Transverse colon (tissue), 4 donors: ENCODE measurements around the gene PLTP. TPM values are rescaled to one million over a fixed set of nuclear protein-coding genes. Genes with fewer than 3 reads are reported as not detected.
A peak's percentile ranks its signal among the peaks of the same experiment; 100 is the strongest.

ENCODE experiments used
- DNase-seq: peaks from one replicate; pipeline ENCODE4 v3.0.0-alpha.2; 2019
- H3K27ac ChIP-seq, 4 donors: fragments of 200-600 bp; sonication (generic); 2 replicates each; pipeline ENCODE4 v1.5.1; 2016 to 2018; ENCODE audit warnings: inconsistent platforms in 4 of 4
- H3K27me3 ChIP-seq: fragments of 200-600 bp; sonication (generic); 2 replicates; pipeline ENCODE4 v1.5.1; 2017; ENCODE audit warnings: inconsistent platforms
- H3K36me3 ChIP-seq, 4 donors: fragments of 200-600 bp; sonication (generic); 2 replicates each; pipeline ENCODE4 v1.5.1; 2017 to 2019; ENCODE audit warnings: inconsistent platforms in 4 of 4
- H3K4me1 ChIP-seq, 4 donors: fragments of 200-600 bp; sonication (generic); 2 replicates each; pipeline ENCODE4 v1.5.1; 2017 to 2020; ENCODE audit warnings: inconsistent platforms in 4 of 4
- H3K4me3 ChIP-seq, 4 donors: fragments of 200-600 bp; sonication (generic); 1 replicate in 1 of 4; 2 replicates in 3 of 4; pipeline versions ENCODE4 v1.5.1 to v1.6.1; 2017 to 2019; ENCODE audit warnings: inconsistent platforms in 4 of 4
- H3K9me3 ChIP-seq, 2 donors: fragments of 200-600 bp; sonication (generic); 2 replicates each; pipeline ENCODE4 v1.5.1; 2017 to 2019; ENCODE audit warnings: inconsistent platforms in 2 of 2
- EP300 ChIP-seq: sonication (generic); formaldehyde crosslinking; IDR thresholded peaks from one replicate; pipeline ENCODE4 v1.6.1; 2017; ENCODE audit warnings: antibody characterized with exemption, low read depth
- POLR2A ChIP-seq: fragments of 450-650 bp; IDR thresholded peaks from one replicate; pipeline ENCODE4 v1.6.1; 2016; ENCODE audit warnings: antibody characterized with exemption, mild to moderate bottlenecking, moderate library complexity
- POLR2AphosphoS5 ChIP-seq, 3 donors: sonication (generic); formaldehyde crosslinking; IDR thresholded peaks; one replicate each; pipeline ENCODE4 v1.6.1; 2016; ENCODE audit warnings: antibody characterized with exemption in 3 of 3
- WGBS, 2 donors: methylation state at CpG; one replicate each; pipeline ENCODE4 v1.1.5; 2018; ENCODE audit warnings: low coverage in 1 of 2; 5-methylcytosine and 5-hydroxymethylcytosine counted together
- in situ Hi-C, 4 donors: fragments of 200-750 bp; cut with MboI; loops; one replicate each; pipeline versions ENCODE4 v1.15.0 to v1.15.1; 2017; ENCODE audit warnings: low sequenced_read_pairs in 3 of 4, low pct_ligation_motif_present in 1 of 4, low pct_unique_long_range_greater_than_20kb in 1 of 4
- intact Hi-C: fragments of 100-400 bp; cut with DNase I; formaldehyde crosslinking; loops from one replicate; pipeline ENCODE4 v1.15.1; 2023; ENCODE audit warnings: low total_unique reads
- total RNA-seq, 4 donors: library from RNA; depleted of rRNA; stranded (reverse); fragments of >200 nt; gene quantifications; one replicate each; pipeline ENCODE4 v1.1.0, GENCODE V29; 2016
- TF ChIP-seq, protein P1 (sequence below), 5 experiments: fragments of 200-600 bp in 3 of 5; fragments of 450-650 bp in 2 of 5; sonication (generic) in 3 of 5; IDR thresholded peaks; 1 replicate in 2 of 5; 2 replicates in 3 of 5; pipeline ENCODE4 v1.5.1; 2016 to 2017; ENCODE audit warnings: antibody characterized with exemption in 5 of 5, inconsistent platforms in 3 of 5, mild to moderate bottlenecking in 2 of 5, moderate library complexity in 1 of 5

Gene PLTP
- total RNA-seq, 4 donors from 2014 or later: 17.7 to 79.9 (median 59.9) TPM

DNA sequence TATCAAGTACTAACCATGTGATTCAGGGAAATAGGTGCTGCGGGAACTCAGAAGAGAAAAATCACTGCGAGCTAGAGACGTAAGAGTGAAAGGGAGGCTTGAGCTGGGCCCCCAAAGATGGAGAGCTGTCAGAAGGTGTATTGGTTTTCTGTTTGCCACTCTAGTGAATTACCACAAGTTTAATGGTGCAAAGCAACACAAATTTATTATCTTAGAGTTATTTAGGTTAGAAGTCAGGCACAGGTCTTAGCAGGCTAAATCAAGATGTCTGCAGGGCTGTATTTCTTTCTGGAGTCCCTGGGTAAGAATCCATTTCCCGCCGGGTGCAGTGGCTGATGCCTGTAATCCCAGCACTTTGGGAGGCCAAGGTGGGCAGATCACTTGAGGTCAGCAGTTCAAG lies 52.0 kb downstream of the PLTP start:
- Histone ChIP-seq H3K27me3 (no peaks in the 10 kb centered on the region), H3K4me3 (no peak overlapping the region), H3K36me3 (no peaks in the 10 kb centered on the region), H3K27ac (no peak overlapping the region), H3K4me1 (peaks cover 13 to 73% (median 36%) of the 10 kb centered on the region in 4 donors), H3K9me3 (no peaks in the 10 kb centered on the region)
- intact Hi-C loops: no loop called here
- no peak for DNase-seq
- in situ Hi-C loops: no loop called here
- WGBS, 2 donors: 95 to 98% methylated on average over 3 to 5 of the region's 5 CpGs
- TF ChIP-seq POLR2A: no peak
- TF ChIP-seq POLR2AphosphoS5 (IDR thresholded peaks at IDR 0.05): no peak
- no peak for TF ChIP-seq EP300
- TF ChIP-seq, protein P1, sequence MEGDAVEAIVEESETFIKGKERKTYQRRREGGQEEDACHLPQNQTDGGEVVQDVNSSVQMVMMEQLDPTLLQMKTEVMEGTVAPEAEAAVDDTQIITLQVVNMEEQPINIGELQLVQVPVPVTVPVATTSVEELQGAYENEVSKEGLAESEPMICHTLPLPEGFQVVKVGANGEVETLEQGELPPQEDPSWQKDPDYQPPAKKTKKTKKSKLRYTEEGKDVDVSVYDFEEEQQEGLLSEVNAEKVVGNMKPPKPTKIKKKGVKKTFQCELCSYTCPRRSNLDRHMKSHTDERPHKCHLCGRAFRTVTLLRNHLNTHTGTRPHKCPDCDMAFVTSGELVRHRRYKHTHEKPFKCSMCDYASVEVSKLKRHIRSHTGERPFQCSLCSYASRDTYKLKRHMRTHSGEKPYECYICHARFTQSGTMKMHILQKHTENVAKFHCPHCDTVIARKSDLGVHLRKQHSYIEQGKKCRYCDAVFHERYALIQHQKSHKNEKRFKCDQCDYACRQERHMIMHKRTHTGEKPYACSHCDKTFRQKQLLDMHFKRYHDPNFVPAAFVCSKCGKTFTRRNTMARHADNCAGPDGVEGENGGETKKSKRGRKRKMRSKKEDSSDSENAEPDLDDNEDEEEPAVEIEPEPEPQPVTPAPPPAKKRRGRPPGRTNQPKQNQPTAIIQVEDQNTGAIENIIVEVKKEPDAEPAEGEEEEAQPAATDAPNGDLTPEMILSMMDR (IDR thresholded peaks at IDR 0.05): no peak

DNA sequence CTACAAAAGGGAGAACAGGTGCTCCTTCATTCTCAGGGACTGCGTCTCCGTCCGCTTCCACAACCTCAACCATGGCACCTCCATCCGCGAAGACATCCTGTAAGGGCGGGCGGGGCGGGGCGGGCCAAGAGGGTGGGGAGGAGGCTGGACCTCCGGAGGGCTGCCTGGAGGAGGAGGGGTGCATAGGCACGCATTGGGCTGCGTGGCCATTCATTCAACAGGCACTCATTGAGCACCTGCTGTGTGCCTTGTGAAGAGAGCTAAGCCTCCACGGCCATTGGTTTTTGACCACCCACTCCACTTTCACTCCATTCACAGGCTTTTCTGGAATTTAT lies 54.1 kb downstream of the PLTP start:
- Histone ChIP-seq H3K9me3 (no peaks in the 10 kb centered on the region), H3K27me3 (no peaks in the 10 kb centered on the region), H3K27ac (peak overlapping the region; percentile 84 to 92 (median 89)), H3K36me3 (peaks cover 0 to 7% (median 0%) of the 10 kb centered on the region in 4 donors), H3K4me1 (peaks cover 13 to 68% (median 36%) of the 10 kb centered on the region in 4 donors), H3K4me3 (peak overlapping the region; percentile 55 to 95 (median 82))
- TF ChIP-seq, protein P1 (IDR thresholded peaks at IDR 0.05): no peak
- TF ChIP-seq EP300 (no peak), POLR2A (no peak), POLR2AphosphoS5 (IDR thresholded peaks at IDR 0.05) (no peak)
- WGBS, 2 donors: 7 to 50% methylated on average over 1 to 10 of the region's 13 CpGs
- DNase-seq: no peak
- intact Hi-C loops (no loop called here), in situ Hi-C loops (no loop called here)

DNA sequence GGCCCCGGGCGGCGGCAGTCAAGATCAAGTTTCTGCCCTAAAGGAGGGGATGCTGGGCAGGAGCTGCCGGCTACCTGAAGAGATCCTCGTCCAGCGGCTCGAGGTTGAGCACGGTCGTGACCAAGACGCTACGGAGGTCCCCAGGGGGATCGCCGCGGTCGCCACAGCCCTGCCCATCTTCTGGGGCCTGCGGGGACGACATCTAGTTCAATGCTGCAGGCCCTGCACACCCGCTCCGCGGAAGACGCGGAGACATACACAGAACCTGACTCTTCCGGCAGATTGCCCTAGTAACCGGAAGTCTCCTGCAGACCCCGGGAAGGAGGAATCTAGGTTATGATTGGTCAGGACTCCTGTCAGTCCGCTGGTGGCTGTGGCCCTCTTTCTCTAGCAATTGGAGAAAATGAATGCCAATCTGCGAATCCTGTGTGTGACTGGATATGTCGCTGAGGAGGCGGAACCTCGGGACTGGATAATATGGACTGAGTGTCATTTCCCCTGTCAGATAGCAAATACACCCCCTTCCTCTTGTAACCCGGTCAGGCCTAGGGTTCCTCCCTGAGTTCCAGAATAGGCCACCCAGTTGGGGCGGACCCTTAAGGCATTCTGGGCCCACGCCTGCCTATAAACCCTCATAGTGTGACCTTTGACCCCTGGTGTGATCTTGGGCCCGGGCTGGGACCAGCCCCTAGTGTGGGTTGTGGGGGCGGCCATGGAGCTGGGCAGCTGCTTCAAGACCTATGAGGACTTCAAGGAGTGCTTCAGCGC lies 54.7 kb downstream of the PLTP start, which contains the start of the genes ACOT8 and ZSWIM3:
ACOT8 (minus strand) TSS at position 279 of the 768 bp plus-strand sequence; CDS start at position 202, 77 bp downstream.
ZSWIM3 (plus strand) TSS at position 501 of the 768 bp plus-strand sequence; CDS start at position 713, 212 bp downstream.
- WGBS, 2 donors: 1% methylated on average over 30 of the region's 36 CpGs; no CpG with 5 or more reads in 1 of the 2 donors
- peak; percentile 84 for TF ChIP-seq POLR2A
- TF ChIP-seq POLR2AphosphoS5 (IDR thresholded peaks at IDR 0.05): peak; percentile 76 to 87 (median 85)
- TF ChIP-seq, protein P1 (IDR thresholded peaks at IDR 0.05): no peak
- TF ChIP-seq EP300: no peak
- intact Hi-C loops: no loop called here

DNA sequence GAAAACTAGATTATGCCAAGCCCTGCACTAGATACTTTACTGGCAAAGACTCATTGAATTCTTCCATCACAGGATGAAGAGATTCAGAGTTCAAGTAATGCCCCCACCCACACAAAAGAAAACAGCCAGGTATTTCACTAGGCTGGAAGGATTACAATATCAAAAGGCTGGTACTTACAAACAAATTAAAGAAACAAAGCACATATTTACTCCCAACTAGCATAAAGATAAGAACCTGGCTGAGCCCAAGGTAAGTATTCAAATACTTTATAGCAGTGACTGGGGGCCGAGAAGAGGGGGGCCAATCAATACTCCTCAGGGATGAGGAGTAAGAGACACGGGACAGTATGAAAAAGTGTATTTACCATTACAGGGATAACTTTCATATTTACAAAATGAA lies 58.5 kb downstream of the PLTP start:
- Histone ChIP-seq H3K27me3 (no peaks in the 10 kb centered on the region), H3K36me3 (peaks cover 0 to 7% (median under 1%) of the 10 kb centered on the region in 4 donors), H3K4me1 (peaks cover 13 to 36% (median 21%) of the 10 kb centered on the region in 4 donors), H3K27ac (no peak overlapping the region), H3K4me3 (no peak overlapping the region), H3K9me3 (no peaks in the 10 kb centered on the region)
- intact Hi-C loops: no loop called here
- TF ChIP-seq POLR2AphosphoS5 (IDR thresholded peaks at IDR 0.05) (no peak), POLR2A (no peak), EP300 (no peak)
- TF ChIP-seq, protein P1 (IDR thresholded peaks at IDR 0.05): no peak
- in situ Hi-C loops: no loop called here
- no peak for DNase-seq
- WGBS, 2 donors: 65 to 80% methylated on average over 1 to 2 of the region's 2 CpGs

More for the DNA sequence above, 54.7 kb downstream of the PLTP start, which contains the start of the genes ACOT8 and ZSWIM3:
- Histone ChIP-seq H3K27ac (peak within 1 kb of the TSS; percentile 84 to 92 (median 89)), H3K27me3 (no peaks in the 10 kb centered on the region), H3K4me1 (peaks cover 13 to 63% (median 33%) of the 10 kb centered on the region in 4 donors), H3K9me3 (no peaks in the 10 kb centered on the region), H3K36me3 (peaks cover 0 to 7% (median 0%) of the 10 kb centered on the region in 4 donors), H3K4me3 (peak within 1 kb of the TSS; percentile 72 to 95 (median 87))
- in situ Hi-C loops: no loop called here
- DNase-seq: peak; percentile 95
